Left hindlimb (tissue), 1 donor: ENCODE measurements around the gene BAD.
A peak's percentile ranks its signal among the peaks of the same experiment; 100 is the strongest.
"Not testable (repeated sequence)": the region's sequence is repeated elsewhere in the genome, so short reads cannot be mapped to it uniquely, and the experiment has no call there.

Source experiments
- DNase-seq: peaks from one replicate; pipeline ENCODE4 v3.0.0-alpha.2; 2018

Gene BAD

GRCh38 chr11:64255135-64256128 is 29.0 kb downstream of the BAD start:
- DNase-seq, result no peak

- no peak for DNase-seq
Observed at GRCh38 chr11:64254326-64254725, 30.1 kb downstream of the BAD start.

- no peak for DNase-seq
Observed at GRCh38 chr11:64253481-64253880, 31.0 kb downstream of the BAD start.

GRCh38 chr11:64253043-64253442 is 31.4 kb downstream of the BAD start:
- no peak for DNase-seq

- no peak for DNase-seq
Observed at GRCh38 chr11:64252003-64252872, 32.2 kb downstream of the BAD start.

DNA sequence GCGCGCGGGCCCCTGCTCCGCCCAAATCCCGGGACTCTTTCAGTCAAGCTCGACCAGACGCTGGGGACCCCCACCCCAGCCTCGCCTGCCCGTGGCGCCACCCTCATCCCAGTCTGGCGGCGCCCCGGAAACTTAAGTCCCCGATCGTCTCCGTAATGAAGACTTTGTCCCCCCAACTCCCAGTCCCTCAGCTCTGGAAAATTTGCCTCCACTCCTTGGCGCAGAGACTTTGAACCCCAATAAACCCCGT is 32.8 kb downstream of the BAD start:
- DNase-seq, result no peak

- DNase-seq, result no peak
Observed at GRCh38 chr11:64251016-64251752, 33.3 kb downstream of the BAD start, which contains the start of gene PLCB3. Gene PLCB3, plus strand, starts transcription at chr11:64251530. Its CDS starts 120 bp downstream, at chr11:64251650.

- DNase-seq, result no peak
Observed at GRCh38 chr11:64250415-64251015, 34.0 kb downstream of the BAD start.

DNA sequence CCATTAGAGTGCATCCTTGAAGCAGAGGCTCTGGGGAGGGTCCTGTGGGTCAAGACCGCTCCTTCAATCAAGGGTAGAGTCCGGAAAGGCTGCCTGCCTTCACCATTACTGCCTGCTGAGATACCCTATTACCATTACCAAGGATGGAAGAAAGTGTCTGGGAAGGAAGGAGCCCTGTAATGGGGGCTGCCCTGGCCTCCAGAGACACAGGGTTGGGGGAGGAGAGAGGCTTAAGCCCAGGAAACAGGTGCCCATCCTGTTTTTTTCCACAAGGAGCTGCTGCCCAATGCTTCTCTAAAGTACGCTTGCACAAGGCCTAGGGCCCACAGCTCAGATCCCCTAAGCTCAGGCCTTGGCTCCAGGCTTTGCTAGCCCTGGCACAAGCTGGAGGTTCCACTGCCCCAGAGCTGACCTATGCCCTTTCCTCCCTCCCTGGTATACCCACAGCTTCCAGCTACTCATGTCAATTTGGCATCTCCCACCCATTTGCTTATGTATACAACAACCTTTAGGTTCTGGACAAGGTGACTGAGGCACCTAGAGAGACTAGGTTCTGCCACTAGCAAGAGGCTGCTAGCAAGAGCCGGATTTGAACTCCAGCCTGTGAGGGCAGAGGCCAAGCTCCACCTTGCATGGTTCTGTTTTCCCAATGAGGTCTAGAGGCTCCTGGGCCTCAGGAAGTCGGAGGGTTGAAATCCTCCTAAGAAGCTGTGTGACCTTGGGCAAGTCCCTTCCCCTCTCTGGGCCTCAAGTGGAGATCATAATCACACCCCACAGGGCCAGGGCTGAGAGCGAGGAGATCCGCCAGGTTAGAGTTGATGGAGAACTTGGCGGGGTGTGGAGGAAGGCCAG is 34.7 kb downstream of the BAD start:
- DNase-seq, result no peak

DNA sequence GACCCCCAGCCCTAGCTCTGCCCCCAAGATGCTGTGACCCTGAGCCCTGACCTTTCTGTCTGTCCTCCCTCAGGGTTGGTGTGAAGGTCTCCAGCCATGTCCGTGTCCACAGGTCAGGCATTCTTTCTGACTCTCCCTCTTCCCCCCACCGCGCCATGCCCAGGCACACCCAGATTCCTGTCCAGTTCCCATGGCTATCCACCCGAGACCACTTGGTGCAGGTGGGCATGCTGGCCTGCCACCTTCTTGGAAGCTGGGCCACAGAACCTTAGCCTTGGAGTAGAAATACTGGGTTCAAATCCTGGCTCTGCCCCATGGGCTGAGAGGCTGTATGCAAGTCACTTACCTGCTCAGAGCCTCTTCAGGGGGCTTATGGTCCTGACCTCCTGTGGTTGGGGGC is 35.4 kb downstream of the BAD start:
- DNase-seq, result no peak

DNA sequence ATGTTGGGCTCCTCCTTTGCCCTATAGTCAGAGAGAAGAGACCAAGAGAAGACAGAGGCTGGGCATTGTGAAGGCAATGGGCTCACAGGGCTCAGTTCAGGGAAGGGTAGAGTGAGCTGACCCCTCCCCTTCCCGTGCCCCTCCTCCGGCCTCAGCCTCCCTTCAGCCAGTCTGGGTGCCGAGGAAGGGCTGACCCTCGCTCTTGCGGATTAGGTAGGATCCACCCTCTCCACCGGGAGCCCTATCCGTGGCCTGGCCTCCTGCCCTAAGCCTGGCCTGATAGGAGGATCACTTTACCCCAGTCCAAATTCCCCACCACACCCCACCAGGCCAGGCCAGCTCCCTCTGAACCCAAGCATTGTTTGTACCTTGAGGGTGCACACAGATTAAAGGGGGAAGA is 35.9 kb downstream of the BAD start:
- no peak for DNase-seq

DNA sequence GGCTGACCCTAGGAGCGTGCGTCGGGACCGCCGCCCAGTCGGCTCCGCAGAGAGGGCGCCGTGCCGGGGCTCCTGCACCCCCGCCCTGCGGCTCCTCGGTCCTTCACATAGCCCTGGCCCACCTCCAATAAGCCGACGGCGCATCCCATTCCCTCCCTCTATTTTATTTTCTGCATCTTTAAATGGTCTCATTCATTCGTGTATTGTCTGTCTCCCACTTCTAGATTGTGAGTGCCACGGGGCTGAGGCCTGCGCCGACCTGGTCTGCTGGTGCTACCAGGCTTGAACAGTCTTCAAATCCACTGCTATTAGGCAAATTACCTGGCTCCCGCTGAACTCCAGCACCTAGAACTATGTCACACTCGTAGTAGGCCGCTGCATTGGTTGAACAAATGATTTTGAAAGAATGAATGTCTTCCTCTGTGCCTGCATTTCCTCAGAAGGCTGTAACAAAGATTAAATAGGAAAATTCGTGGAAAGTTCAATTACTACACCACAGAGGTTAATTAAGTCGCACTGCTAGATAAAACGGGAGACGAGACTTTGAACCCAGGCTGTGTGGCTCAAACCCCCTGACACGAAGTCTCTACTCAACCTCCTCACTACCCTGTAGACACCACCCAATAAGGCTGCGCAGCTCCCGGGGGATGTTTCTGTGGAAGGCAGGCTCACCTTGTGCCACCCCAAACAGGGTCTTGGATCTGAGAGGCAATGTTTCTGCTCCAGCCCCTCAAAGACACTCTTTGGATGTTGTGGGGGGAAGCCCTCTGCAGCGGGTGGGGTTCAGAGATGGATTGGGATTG is 36.5 kb downstream of the BAD start:
- DNase-seq, result no peak

GRCh38 chr11:64246871-64247728 is 37.4 kb downstream of the BAD start, which contains the start of gene PPP1R14B:
Gene PPP1R14B, minus strand, starts transcription at chr11:64246943. Its CDS starts 270 bp downstream, at chr11:64246673.
- peak; percentile 93 for DNase-seq

DNA sequence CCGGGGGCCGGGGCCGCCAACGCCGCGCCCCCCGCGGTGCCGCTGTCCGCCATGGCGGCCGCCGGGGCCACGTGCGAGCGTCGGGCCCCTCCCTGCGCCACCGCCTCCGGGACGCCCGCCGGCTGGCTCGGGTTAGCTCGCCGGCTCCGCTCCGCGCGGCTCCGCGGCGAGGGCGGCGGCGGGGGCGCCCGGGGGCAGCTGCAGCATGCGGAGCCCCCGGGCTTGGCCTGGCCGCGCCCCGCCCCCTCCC is 37.9 kb downstream of the BAD start:
- not testable (repeated sequence) for DNase-seq

GRCh38 chr11:64245797-64246620 is 38.5 kb downstream of the BAD start:
- DNase-seq, result peak; percentile 82

- DNase-seq, result peak; percentile 81
Observed at GRCh38 chr11:64245401-64245796, 39.1 kb downstream of the BAD start.

DNA sequence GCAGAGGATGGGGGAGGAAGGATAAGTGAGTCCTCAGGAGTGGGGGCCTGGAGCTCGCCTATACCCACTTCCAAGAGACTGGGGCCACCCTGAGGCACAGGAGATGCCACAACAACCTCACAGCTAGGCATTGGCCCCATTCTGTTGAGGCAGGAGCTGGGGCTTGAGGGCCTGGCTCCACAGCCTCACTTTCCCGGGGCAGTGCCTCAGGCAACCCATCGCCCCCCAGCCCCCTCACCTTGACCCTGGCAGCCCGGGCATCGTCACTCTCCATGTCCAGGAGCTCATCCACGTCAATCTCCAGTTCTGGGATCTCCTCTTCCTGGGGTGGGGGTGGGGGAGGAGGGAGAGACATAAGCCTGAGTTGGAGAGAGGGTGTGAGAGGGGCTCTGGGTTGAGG is 39.5 kb downstream of the BAD start:
- DNase-seq, result no peak

GRCh38 chr11:64244107-64244506 is 40.4 kb downstream of the BAD start:
- no peak for DNase-seq

- no peak for DNase-seq
Observed at GRCh38 chr11:64243236-64243854, 41.1 kb downstream of the BAD start.
